Omental fat pad (tissue), 4 donors: ENCODE measurements around the gene ATP2C1. TPM values are rescaled to one million over a fixed set of nuclear protein-coding genes. Genes with fewer than 3 reads are reported as not detected.

ENCODE experiments used
- ATAC-seq: fragments of 150-250 bp; one replicate; pipeline ENCODE4 v1.9.1; 2016; ENCODE audit warnings: mild to moderate bottlenecking, moderate library complexity; ENCODE audit not compliant: low FRiP score
- DNase-seq: peaks from one replicate; pipeline ENCODE4 v3.0.0-alpha.2; 2019; ENCODE audit warnings: low spot score
- CTCF ChIP-seq, 3 donors: fragments of 450-650 bp; IDR thresholded peaks; one replicate each; pipeline ENCODE4 v1.5.1; 2016 to 2017; ENCODE audit warnings: antibody characterized with exemption in 3 of 3, mild to moderate bottlenecking in 3 of 3, moderate library complexity in 2 of 3
- total RNA-seq, 4 donors: library from RNA; depleted of rRNA; stranded (reverse); fragments of >200 nt; gene quantifications; one replicate each; pipeline ENCODE4 v1.1.0, GENCODE V29; 2016

Gene ATP2C1
- total RNA-seq, 4 donors from 2014 or later = 53.2 to 63.5 (median 61.6) TPM

GRCh38 chr3:131008326-131008725 lies 114.4 kb downstream of the ATP2C1 start:
- TF ChIP-seq CTCF (IDR thresholded peaks at IDR 0.05) = no peak
- DNase-seq (no peak), ATAC-seq (no peak)

GRCh38 chr3:131009698-131010097 lies 115.8 kb downstream of the ATP2C1 start:
- no peak for DNase-seq
- no peak for TF ChIP-seq CTCF (IDR thresholded peaks at IDR 0.05)
- ATAC-seq = no peak

GRCh38 chr3:131018970-131019369 lies 125.1 kb downstream of the ATP2C1 start:
- no peak for TF ChIP-seq CTCF (IDR thresholded peaks at IDR 0.05)
- ATAC-seq (no peak), DNase-seq (no peak)

- DNase-seq = no peak
- no peak for ATAC-seq
- no peak for TF ChIP-seq CTCF (IDR thresholded peaks at IDR 0.05)
These were observed 126.3 kb downstream of the ATP2C1 start for GRCh38 chr3:131020122-131020693.

- DNase-seq (no peak), ATAC-seq (no peak)
- TF ChIP-seq CTCF (IDR thresholded peaks at IDR 0.05) = no peak
These were observed 131.7 kb downstream of the ATP2C1 start for GRCh38 chr3:131025539-131025938.

- TF ChIP-seq CTCF (IDR thresholded peaks at IDR 0.05) = no peak
- DNase-seq = peak; percentile 76
- peak; percentile 100 for ATAC-seq
These were observed 132.7 kb downstream of the ATP2C1 start, which contains the start of the genes ASTE1 and NEK11 for GRCh38 chr3:131026321-131027151. ASTE1 (minus strand) TSS chr3:131026825; CDS start chr3:131025306, 1,519 bp downstream. NEK11 (plus strand) TSS chr3:131026877; CDS start chr3:131029709, 2,832 bp downstream.
